Measurements from ENCODE around the gene CTSA.

Gene CTSA

DNA sequence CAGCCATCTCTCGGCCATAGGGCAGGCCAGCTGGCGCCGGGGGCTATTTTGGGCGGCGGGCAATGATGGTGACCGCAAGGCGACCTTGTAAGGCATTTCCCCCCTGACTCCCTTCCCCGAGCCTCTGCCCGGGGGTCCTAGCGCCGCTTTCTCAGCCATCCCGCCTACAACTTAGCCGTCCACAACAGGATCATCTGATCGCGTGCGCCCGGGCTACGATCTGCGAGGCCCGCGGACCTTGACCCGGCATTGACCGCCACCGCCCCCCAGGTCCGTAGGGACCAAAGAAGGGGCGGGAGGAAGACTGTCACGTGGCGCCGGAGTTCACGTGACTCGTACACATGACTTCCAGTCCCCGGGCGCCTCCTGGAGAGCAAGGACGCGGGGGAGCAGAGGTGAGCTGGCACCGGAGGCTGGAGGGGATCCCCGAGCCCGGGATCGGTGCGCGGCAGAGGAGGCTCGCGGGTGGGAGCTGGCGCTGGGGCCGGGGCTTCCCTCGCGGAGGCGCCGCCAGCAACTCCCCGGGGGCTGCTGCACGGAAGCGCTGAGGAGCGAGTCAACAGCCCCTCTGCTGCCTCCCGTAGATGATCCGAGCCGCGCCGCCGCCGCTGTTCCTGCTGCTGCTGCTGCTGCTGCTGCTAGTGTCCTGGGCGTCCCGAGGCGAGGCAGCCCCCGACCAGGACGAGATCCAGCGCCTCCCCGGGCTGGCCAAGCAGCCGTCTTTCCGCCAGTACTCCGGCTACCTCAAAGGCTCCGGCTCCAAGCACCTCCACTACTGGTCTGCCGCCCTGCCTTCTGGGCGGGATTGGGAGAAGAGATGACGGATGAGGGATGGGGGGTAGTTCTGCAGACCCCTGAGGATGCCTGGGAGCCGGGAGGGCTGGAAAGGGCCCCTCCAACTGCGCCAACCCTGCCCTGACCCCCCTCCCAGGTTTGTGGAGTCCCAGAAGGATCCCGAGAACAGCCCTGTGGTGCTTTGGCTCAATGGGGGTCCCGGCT is at the start of gene CTSA, which contains the start of gene NEURL2:
TSS of gene CTSA (plus strand) at position 351 of the 999 bp plus-strand sequence. CDS start at position 585, 234 bp downstream.
TSS of gene NEURL2 (minus strand) at position 224 of the 999 bp plus-strand sequence. CDS start at position 7, 217 bp downstream.
- peak; percentile 56 to 77 for DNase-seq (ENCODE audit: low read depth in 1 of 2, low spot score in 1 of 2)

DNA sequence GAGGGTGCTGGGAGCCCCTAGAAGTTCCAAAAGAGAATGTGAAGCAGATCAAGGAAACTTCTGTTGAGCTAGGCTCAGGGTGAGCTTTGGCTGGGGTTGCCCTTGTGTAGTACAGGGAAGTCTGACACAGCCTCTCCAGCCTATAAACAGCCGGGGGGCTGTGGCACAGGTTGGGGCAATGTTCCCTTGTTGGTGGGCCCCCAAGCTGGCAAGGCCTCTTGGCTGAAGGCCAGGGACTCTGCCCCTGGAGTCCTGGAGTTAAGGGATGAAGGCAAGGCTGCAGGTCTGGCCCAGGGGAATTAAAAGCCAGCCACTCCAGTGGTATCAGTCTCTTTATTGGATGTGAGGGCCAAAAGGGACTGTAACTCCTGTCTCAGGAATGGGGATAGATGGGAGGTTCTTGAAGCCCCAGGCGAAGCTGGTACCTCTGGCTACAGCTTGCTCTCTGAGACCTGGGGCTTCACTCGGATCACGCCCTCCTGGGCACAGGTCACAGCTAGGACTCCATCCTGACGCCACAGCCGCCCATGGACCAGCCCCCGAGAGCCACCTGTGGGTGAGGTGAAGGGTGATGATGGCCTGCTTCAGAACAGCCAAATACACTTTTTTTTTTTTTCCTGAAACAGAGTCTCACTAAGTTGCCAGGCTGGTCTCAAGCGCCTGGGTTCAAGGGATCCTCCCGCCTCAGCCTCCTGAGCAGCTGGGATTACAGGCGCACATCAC is 49.6 kb upstream of the CTSA start:
- DNase-seq (ENCODE audit: low read depth in 1 of 2, low spot score in 1 of 2), result no peak

DNA sequence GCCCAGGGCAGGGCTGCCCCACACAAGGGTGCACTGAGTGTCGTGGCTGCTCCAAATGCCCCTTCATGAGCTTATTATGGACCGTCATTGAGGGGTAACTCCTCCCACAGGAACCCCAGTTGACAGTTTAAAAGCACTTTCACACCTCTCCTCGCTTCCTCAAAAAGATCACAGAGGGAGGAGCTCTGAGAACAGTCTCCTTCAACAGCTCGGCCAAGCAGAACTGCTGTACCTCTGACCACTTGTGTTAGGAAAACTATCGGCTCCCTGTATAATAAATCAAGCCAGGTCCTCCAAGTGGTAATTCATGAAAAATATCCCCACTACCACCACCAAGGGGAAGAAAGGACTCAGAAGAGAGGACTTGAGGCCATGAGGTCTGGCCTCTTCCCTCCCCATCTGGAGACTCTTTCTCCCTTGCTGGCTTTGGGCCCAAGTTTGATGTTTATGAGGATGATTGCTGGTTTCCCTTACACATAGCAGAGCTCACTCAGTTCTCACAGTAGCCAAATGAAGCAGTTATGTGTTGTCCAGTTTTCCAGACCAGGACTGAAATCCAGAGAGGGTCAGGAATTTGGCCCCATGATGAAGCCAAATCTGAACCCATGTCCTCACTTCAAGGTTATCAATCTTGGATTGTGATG is 48.8 kb upstream of the CTSA start:
- no peak for DNase-seq (ENCODE audit: low read depth in 1 of 2, low spot score in 1 of 2)

DNA sequence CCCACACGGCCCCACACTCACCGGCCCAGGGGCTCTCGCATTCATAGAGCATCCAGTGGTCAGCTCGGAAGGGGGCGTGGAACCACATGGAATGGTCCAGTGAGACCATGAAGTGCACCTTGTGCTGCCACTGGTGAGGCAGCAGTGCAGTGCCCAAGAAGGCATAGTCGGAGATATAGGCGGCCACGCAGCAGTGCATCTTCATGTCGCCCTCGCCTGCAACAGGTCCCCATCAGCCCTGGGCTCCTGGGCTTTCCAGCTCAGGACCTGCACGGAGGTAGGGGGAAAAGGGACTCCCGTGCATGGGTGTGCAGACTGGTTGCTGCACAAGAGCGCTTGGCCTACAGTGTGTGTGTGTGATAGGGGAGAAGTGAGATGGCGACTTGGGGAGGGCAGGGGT is 47.6 kb upstream of the CTSA start:
- DNase-seq (ENCODE audit: low read depth in 1 of 2, low spot score in 1 of 2), result no peak

DNA sequence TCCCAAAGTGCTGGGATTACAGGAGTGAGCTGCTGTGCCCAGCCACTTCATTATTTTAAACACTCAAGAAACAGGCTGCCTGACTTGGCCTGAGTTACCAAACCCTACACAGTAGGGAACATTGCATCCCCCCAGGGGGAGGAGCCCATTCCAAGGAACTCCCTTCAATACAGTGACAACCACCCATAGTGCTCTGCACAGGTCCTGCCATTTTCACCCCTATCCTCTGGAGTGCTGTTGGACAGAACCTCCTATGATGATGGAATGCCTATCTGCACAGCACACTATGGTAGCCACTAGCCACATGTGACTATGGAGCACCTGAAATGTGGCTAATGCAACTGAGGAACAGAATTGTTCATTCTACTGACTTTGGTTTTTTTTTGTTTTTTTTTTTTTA is 45.7 kb upstream of the CTSA start:
- DNase-seq (ENCODE audit: low read depth in 1 of 2, low spot score in 1 of 2), result no peak

DNA sequence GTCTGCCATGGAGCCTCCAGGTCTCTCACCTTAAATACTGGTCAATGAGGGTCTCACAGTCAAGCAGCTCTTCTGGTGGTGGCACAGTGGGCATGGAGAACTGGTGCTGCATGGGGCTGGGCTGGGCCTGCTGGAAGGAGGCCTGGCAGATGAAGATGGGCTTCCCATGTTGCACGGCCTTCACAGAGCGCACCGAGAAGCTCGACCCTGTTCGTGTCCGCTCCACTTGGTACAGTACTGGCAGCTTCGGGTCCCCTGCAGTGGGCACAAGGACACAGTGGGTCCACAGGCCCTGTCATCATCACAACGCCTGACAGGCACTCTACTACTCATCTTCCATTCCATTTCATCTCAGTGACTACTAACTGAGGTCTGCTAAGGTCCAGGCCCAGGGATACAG is 42.7 kb upstream of the CTSA start:
- no peak for DNase-seq (ENCODE audit: low read depth in 1 of 2, low spot score in 1 of 2)

DNA sequence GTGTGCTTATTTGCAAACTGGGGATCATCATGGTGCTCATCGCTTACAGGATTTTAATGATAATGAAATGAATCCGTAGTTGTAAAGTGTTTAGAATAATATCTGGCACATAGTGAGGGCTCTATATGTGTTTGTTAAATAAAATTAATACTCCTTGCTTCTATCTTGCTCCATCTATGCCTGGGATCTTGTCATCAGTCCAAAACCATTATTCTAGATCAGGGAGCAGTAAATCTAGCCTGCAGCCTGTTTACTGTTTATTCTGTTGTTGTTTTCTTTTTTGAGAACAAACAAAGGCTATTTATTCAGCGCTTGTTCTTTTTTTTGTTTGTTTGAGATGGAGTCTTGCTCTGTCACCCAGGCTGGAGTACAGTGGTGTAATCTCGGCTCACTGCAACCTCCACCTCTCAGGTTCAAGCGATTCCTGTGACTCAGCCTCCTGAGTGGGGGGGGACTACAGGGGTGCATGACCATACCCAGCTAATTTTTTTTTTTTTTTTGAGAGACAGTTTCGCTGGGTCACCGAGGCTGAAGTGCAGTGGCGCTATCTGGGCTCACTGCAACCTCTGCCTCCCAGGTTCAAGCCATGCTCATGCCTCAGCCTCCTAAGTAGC is 42.1 kb upstream of the CTSA start:
- DNase-seq (ENCODE audit: low read depth in 1 of 2, low spot score in 1 of 2), result no peak

DNA sequence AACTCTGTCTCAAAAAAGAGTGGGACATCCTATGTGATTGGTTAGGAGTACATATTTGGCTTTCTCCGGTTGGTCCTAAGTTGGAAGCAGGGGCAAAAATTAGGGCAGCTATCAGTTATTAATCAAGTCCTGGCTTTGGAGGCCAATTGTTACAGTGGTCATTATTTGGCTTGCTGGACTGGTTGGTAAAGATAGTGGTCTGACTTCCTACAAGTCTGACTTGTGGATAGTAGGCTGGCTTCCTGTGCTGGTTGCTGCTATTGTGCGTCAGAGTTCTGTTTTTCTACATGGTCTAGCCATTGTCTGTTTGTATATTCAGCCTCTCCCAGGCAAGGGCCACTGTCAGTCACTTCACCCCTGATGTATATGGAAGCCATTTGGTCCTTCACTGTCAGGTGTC is 40.9 kb upstream of the CTSA start:
- DNase-seq (ENCODE audit: low read depth in 1 of 2, low spot score in 1 of 2), result no peak

DNA sequence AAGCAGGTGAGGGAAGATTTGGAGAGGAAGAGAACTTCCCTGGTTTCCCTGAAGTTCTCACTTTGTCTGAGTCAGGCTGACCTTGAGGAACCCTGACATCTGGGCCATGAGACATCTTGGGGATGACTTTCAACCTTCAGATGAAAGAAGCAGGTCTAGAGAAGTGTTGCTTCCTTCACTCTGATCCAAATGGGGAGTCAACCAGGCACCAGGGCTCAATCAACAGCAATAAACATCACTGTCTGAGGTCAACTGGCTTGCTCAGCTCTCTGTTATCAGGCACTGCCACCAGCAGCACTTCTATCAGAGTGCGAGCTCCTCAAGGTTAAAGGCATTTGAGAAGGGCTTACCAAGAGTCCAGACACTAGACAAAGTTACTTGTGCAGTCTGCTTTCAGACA is 40.2 kb upstream of the CTSA start:
- no peak for DNase-seq (ENCODE audit: low read depth in 1 of 2, low spot score in 1 of 2)

DNA sequence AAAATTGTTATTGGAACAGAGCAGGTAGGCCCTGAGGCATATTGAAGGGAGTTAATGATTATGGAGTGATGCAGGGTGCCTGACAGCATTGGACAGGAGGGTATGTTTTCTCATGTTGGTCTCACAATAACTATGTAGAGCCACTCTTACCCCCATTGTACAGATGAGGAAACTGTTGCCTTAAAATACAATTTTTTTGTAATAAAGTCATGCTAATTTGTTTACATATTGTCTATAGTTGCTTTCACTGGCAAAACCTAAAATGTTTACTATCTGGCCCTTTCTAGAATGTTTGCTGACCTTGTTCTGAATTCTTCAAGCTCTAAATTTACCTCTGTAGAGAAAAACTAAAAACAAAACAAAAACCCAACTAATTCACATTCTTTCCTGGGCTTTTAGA is 39.6 kb upstream of the CTSA start:
- no peak for DNase-seq (ENCODE audit: low read depth in 1 of 2, low spot score in 1 of 2)

DNA sequence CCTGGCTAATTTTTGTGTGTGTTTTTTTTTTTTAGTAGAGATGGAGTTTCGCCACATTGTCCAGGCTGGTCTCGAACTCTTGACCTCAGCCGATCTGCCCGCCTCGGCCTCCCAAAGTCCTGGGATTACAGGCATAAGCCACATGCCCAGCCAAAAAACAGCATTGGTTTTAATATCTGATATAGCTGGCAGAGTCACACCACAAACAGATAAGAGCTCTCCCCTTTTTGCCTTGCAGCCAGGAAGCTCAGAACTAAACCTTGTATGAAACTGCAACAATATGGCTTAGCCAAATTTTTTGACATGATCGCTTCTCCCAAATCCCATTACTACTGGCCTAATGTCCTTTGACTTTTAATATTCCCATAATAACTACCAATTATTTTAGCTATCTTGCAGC is 38.8 kb upstream of the CTSA start:
- DNase-seq (ENCODE audit: low read depth in 1 of 2, low spot score in 1 of 2), result no peak

DNA sequence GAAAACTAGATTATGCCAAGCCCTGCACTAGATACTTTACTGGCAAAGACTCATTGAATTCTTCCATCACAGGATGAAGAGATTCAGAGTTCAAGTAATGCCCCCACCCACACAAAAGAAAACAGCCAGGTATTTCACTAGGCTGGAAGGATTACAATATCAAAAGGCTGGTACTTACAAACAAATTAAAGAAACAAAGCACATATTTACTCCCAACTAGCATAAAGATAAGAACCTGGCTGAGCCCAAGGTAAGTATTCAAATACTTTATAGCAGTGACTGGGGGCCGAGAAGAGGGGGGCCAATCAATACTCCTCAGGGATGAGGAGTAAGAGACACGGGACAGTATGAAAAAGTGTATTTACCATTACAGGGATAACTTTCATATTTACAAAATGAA is 37.7 kb upstream of the CTSA start:
- DNase-seq (ENCODE audit: low read depth in 1 of 2, low spot score in 1 of 2), result no peak

DNA sequence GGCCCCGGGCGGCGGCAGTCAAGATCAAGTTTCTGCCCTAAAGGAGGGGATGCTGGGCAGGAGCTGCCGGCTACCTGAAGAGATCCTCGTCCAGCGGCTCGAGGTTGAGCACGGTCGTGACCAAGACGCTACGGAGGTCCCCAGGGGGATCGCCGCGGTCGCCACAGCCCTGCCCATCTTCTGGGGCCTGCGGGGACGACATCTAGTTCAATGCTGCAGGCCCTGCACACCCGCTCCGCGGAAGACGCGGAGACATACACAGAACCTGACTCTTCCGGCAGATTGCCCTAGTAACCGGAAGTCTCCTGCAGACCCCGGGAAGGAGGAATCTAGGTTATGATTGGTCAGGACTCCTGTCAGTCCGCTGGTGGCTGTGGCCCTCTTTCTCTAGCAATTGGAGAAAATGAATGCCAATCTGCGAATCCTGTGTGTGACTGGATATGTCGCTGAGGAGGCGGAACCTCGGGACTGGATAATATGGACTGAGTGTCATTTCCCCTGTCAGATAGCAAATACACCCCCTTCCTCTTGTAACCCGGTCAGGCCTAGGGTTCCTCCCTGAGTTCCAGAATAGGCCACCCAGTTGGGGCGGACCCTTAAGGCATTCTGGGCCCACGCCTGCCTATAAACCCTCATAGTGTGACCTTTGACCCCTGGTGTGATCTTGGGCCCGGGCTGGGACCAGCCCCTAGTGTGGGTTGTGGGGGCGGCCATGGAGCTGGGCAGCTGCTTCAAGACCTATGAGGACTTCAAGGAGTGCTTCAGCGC is 33.8 kb upstream of the CTSA start, which contains the start of the genes ACOT8 and ZSWIM3:
TSS of gene ACOT8 (minus strand) at position 279 of the 768 bp plus-strand sequence. CDS start at position 202, 77 bp downstream.
TSS of gene ZSWIM3 (plus strand) at position 501 of the 768 bp plus-strand sequence. CDS start at position 713, 212 bp downstream.
- DNase-seq (ENCODE audit: low read depth in 1 of 2, low spot score in 1 of 2), result peak; percentile 70 to 84

DNA sequence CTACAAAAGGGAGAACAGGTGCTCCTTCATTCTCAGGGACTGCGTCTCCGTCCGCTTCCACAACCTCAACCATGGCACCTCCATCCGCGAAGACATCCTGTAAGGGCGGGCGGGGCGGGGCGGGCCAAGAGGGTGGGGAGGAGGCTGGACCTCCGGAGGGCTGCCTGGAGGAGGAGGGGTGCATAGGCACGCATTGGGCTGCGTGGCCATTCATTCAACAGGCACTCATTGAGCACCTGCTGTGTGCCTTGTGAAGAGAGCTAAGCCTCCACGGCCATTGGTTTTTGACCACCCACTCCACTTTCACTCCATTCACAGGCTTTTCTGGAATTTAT is 33.3 kb upstream of the CTSA start:
- DNase-seq (ENCODE audit: low read depth in 1 of 2, low spot score in 1 of 2), result peak in 1 of 2 donors; percentile 15

DNA sequence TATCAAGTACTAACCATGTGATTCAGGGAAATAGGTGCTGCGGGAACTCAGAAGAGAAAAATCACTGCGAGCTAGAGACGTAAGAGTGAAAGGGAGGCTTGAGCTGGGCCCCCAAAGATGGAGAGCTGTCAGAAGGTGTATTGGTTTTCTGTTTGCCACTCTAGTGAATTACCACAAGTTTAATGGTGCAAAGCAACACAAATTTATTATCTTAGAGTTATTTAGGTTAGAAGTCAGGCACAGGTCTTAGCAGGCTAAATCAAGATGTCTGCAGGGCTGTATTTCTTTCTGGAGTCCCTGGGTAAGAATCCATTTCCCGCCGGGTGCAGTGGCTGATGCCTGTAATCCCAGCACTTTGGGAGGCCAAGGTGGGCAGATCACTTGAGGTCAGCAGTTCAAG is 31.2 kb upstream of the CTSA start:
- no peak for DNase-seq (ENCODE audit: low read depth in 1 of 2, low spot score in 1 of 2)

DNA sequence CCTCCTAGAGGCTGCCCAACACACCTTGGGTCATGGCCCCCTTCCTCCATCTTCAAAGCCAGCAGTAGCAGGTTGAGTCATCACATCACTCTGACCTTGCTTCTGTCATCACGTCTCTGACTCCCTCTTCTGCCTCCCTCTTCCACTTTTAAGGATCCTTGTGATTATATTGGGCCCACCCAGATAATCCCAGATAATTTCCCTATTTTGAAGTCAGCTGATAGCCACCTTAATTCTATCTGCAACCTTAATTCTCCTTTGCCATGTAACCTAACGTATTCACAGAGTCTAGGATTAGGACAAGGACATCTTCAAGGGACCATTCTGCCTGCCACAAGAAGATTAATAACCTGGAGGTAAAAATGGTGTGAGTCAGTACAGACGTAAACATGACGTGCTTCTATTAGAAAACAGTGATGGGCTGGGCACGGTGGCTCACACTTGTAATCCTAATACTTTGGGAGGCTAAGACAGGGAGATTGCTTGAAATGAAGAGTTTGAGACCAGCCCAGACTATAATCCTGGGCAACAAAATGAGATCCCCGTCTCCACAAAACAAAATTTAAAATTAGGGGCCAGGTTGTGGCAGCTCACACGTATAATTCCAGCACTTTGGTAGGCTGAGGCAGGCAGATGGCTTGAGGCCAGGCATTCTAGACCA is 30.4 kb upstream of the CTSA start:
- no peak for DNase-seq (ENCODE audit: low read depth in 1 of 2, low spot score in 1 of 2)

DNA sequence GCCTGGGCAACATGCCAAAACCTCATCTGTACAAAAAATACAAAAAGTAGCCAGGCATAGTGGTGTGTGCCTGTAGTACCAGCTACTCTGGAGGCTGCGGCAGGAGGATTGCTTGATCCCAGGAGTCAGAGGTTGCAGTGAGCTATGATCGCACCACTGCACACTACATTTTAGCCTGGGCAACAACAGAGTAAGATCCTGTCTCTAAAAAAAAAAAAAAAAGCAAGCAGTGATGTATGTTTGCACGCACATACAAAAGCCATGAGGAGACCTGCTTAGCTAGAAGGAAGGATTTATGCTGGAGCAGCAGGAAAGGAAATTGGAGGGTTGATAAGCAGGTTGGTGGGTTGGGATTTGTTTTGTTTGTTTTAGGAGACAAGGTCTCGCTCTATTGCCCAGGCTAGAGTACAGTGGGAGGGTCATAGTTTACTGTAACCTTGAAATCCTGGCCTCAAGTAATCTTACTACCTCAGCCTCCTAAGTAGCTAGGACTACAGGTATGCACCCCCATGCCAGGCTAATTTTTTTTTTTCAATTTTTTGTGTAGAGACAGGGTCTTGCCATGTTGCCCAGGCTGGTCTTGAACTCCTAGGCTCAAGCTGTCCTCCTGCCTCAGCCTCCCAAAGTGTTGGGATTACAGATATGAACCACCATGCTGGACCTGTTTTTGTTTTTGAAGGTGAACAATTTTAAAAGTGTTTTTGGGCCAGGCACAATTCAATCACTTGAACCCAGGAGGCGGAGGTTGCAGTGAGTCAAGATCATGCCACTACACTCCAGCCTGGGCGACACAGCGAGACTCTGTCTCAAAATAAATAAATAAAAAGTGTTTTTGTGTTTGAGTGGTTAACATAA is 29.7 kb upstream of the CTSA start:
- no peak for DNase-seq (ENCODE audit: low read depth in 1 of 2, low spot score in 1 of 2)

DNA sequence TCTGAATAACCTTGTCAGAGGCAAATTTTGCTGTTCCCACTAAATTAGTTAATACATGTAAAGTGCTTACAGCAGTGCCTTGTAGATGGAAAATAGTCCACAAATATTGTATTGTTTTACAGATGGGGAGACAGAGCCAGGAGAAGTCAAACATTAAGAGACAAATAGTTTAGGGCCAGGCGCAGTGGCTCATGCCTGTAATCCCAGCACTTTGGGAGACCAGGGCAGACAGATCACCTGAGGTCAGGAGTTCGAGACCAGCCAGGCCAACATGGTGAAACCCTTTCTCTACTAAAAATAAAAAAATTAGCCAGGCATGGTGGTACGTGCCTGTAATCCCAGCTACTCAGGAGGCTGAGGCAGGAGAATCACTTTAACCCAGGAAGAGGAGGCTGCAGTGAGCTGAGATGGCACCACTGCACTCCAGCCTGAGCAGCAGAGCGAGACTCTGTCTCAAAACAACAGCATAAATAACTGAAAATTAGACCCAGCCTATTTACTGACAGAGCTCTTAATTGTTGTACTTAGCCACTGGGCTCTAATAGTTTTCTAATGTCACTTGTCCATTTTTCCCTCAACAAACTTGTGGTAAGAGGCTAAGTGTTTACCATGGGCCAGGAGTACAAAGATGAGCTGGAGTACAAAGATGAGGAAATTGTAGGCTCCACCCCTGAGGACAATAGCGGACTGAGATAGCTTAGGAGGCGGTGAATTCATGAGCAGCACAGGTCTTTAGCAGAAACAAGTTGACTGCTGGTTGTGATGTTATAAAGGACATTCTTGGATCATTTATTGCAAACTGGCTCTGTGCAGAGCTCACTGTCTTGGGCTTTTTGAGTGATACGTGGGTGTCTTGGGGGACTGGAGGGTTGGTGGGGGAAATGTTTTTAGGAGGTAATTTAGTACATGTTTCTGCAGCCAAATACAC is 27.3 kb upstream of the CTSA start:
- DNase-seq (ENCODE audit: low read depth in 1 of 2, low spot score in 1 of 2), result no peak
